Common myeloid progenitor, CD34-positive (primary cell): ENCODE data around the gene SEPHS1.

ENCODE experiments used
- CTCF ChIA-PET: fragments of 350-600 bp; sonication (Branson Sonifier 250); formaldehyde crosslinking; loops from one replicate; lab custom pipeline; 2021; ENCODE audit warnings: antibody characterized with exemption; lab: Charles Lee
- POLR2A ChIA-PET: fragments of 350-600 bp; sonication (Branson Sonifier 250); formaldehyde crosslinking; loops from one replicate; lab custom pipeline; 2021; ENCODE audit warnings: antibody characterized with exemption; lab: Charles Lee
- DNase-seq, 3 donors: peaks; one replicate each; pipeline versions ENCODE4 v3.0.0 to v3.0.0-alpha.2; 2013
- H3K27ac ChIP-seq, 2 experiments: 1 replicate in 1 of 2; 2 replicates in 1 of 2; pipeline ENCODE4 v1.7.0; 2013; ENCODE audit warnings: inconsistent platforms in 2 of 2, low read length in 2 of 2, mild to moderate bottlenecking in 2 of 2, low read depth in 1 of 2, moderate library complexity in 1 of 2; ENCODE audit not compliant: severe bottlenecking in 2 of 2, insufficient read depth in 1 of 2, poor library complexity in 1 of 2
- H3K27me3 ChIP-seq, 5 experiments: replicated peaks in 2 of 5; 1 replicate in 3 of 5; 2 replicates in 2 of 5; pipeline versions ENCODE4 v1.6.1 to v1.7.0; 2013; ENCODE audit warnings: low read length in 4 of 5, mild to moderate bottlenecking in 2 of 5, moderate library complexity in 2 of 5, inconsistent platforms in 1 of 5; ENCODE audit not compliant: insufficient read depth in 5 of 5, control insufficient read depth in 4 of 5
- H3K36me3 ChIP-seq, 4 experiments: 1 replicate in 2 of 4; 2 replicates in 2 of 4; pipeline versions ENCODE4 v1.6.1 to v1.7.0; 2013; ENCODE audit warnings: low read length in 3 of 4, control low read depth in 1 of 4, mild to moderate bottlenecking in 1 of 4; ENCODE audit not compliant: control insufficient read depth in 4 of 4, insufficient read depth in 4 of 4
- H3K4me1 ChIP-seq, 4 experiments: 1 replicate in 3 of 4; 2 replicates in 1 of 4; pipeline versions ENCODE4 v1.6.1 to v1.7.1; 2013; ENCODE audit warnings: low read length in 3 of 4, mild to moderate bottlenecking in 3 of 4, control low read depth in 1 of 4, inconsistent platforms in 1 of 4, moderate library complexity in 1 of 4; ENCODE audit not compliant: control insufficient read depth in 4 of 4, insufficient read depth in 4 of 4; ENCODE audit errors: control extremely low read depth in 1 of 4
- H3K4me3 ChIP-seq, 7 experiments: 1 replicate in 4 of 7; 2 replicates in 3 of 7; pipeline versions ENCODE4 v1.5.1 to v1.7.0; 2013; ENCODE audit warnings: mild to moderate bottlenecking in 7 of 7, low read length in 6 of 7, moderate library complexity in 6 of 7, inconsistent platforms in 2 of 7, low read depth in 2 of 7, control low read depth in 1 of 7; ENCODE audit not compliant: insufficient read depth in 4 of 7, control insufficient read depth in 1 of 7; ENCODE audit errors: extremely low read depth in 1 of 7
- H3K9me3 ChIP-seq, 5 experiments: 1 replicate in 4 of 5; 2 replicates in 1 of 5; pipeline versions ENCODE4 v1.6.1 to v1.7.1; 2013; ENCODE audit warnings: low read length in 4 of 5, mild to moderate bottlenecking in 2 of 5, inconsistent platforms in 1 of 5, low read depth in 1 of 5, moderate library complexity in 1 of 5; ENCODE audit not compliant: control insufficient read depth in 4 of 5, insufficient read depth in 2 of 5; ENCODE audit errors: control extremely low read depth in 1 of 5
- WGBS: methylation state at CpG from one replicate; pipeline ENCODE4 v1.1.5; 2013; ENCODE audit not compliant: insufficient coverage; 5-methylcytosine and 5-hydroxymethylcytosine counted together

The SEPHS1 gene

DNA sequence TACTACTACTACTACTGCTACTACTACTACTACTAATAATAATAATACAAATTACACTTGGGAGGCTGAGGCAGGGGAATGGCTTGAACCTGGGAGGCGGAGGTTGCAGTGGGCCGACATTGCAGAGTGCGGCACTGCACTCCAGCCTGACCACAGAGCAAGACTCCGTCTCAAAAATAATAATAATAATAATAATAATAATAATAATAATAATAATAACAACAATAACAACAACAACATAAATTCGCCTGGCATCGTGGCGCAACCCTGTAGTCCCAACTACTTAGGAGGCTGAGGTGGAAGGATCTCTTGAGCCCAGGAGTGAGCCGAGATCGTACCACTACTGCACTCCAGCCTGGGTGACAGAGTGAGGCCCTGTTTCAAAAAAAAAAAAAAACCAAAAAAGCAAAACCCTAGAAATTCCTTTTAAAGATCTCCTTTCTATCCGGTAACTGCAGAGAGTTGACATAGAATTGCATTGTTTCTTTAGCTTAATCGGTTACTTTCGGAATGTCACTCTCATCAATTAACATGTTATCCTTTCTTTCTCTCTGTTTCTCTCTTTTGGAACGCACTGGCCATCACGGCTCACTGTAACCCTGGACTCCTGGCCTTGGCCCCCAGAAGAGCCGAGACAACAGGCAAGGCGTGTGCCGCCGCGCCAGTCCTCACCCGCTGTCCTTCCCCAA, 49.2 kb downstream of the SEPHS1 start:
- peak overlapping the region in 1 of 2 experiments; percentile 77 for H3K27ac ChIP-seq
- no peaks in the 10 kb centered on the region for H3K9me3 ChIP-seq
- ChIA-PET POLR2A (no interaction called here), CTCF (interaction anchor here (1.4 kb wide), 1 partner anchor 91 kb away, joined by 3 read pairs; no protein-coding TSS in a partner anchor)
- peak overlapping the region in 6 of 7 experiments; percentile 57 to 84 (median 74) for H3K4me3 ChIP-seq
- WGBS: 37% methylated on average over 12 of the region's 20 CpGs
- H3K4me1 ChIP-seq: peaks cover 3 to 31% (median 20%) of the 10 kb centered on the region in 4 experiments
- H3K27me3 ChIP-seq: no peaks in the 10 kb centered on the region
- peak in 2 of 3 donors; percentile 31 to 62 for DNase-seq
- H3K36me3 ChIP-seq: peaks cover 0 to 10% (median 0%) of the 10 kb centered on the region in 4 experiments

DNA sequence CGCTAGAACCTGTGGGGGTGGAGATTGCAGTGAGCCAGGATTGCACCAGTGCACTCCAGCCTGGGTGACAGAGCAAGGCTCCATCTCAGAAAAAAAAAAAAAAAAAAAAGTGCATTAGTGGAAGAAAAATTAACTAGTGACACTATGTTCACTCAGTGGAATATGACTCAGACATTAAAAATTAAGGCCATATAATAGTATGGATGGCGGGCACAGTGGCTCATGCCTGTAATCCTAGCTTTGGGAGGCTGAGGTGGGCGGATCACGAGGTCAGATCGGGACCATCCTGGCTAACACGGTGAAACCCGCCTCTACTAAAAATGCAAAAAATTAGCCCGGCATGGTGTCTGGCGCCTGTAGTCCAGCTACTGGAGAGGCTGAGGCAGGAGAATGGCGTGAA, 51.6 kb downstream of the SEPHS1 start:
- no peak overlapping the region for H3K27ac ChIP-seq
- H3K36me3 ChIP-seq: peaks cover 0 to 14% (median 4%) of the 10 kb centered on the region in 4 experiments
- H3K9me3 ChIP-seq: no peaks in the 10 kb centered on the region
- H3K27me3 ChIP-seq: no peaks in the 10 kb centered on the region
- DNase-seq: no peak
- POLR2A ChIA-PET: no interaction called here
- H3K4me1 ChIP-seq: peaks cover 3 to 20% (median 16%) of the 10 kb centered on the region in 4 experiments
- WGBS: 100% methylated on average over 8 of the region's 10 CpGs
- no peak overlapping the region for H3K4me3 ChIP-seq
- CTCF ChIA-PET: no interaction called here

DNA sequence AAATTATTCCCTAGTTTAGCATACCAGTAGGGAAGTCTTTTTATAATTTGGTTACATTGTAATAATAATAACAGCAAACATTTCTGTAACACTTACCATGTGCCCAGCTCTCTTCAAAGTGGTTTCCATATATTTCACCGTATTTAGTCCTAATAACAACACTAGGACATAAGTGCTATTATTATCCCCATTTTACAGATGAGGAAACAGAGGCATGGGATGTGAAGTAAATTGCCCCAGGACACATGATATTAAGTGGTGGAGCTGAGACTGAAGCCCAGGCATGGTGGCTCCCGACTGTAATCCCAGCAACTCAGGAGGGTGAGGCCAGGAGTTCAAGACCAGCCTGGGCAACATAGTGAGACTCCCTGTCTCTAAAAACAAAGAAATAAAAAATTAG, 53.3 kb downstream of the SEPHS1 start:
- no peak for DNase-seq
- peaks cover 0 to 14% (median 5%) of the 10 kb centered on the region in 4 experiments for H3K36me3 ChIP-seq
- H3K9me3 ChIP-seq: no peaks in the 10 kb centered on the region
- no CpG with 5 or more reads among the region's 2 CpGs for WGBS
- no peak overlapping the region for H3K27ac ChIP-seq
- ChIA-PET CTCF (no interaction called here), POLR2A (no interaction called here)
- H3K4me3 ChIP-seq: no peak overlapping the region
- no peaks in the 10 kb centered on the region for H3K27me3 ChIP-seq
- H3K4me1 ChIP-seq: peaks cover 0 to 9% (median 7%) of the 10 kb centered on the region in 4 experiments

DNA sequence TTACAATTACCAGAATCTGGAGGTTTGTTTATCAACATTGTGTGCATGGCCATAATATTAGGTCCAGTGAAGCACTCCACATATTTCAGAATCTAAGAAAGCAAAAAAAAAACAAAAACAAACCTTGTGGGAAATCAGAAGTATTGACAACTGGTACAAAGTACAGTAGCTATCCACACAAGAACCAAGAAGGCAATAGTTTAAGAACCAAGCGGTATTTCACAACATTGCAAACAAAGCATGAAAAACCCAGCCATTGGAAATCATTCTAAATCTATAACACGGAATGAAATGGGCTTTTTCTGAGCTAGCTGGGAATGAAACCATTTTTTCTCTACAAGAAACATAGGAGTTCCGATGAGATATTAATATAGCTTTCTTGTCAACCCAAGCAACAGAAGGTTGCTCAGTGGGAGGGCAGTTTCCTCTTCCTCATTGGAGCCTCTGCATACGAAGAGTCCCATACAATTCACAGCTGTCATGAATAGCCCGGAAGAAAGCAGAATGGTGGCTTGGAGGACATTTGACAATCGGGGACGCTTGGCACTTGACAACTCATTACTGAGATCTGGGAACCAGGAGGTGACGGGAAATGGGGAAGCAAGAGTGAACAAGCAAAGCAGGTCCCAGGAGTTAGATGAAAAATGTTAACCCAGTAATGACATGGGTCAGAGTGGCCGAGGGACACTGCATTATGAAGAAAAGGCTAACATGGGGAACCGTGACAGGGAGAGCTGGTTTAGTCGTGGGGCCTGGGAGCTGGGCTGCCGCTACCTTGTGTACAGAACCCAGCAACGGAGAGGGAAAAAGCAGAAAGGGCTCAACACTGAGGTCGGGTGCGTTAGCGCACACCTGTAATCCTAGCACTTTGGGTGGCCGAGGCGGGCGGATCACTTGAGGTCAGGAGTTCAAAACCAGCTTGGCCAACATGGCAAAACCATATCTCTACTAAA, 56.0 kb downstream of the SEPHS1 start:
- 98% methylated on average over 17 of the region's 19 CpGs for WGBS

DNA sequence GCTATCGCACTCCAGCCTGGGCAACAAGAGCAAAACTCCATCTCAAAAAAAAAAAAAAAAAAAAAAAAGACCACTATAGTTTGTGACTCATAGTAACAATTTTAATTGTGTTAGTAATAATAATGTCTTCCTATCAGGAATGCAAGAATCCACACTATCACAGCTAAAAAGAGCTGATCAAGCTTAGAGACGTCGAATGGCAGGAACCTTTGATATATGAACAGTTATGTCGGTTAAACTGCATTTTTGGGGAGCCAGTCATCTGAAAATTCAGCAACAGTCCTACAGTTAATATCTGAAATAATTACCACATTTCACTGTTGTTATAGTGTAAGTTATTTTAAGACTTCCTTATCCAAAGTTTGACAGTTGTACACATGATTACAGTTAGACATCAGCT, 57.0 kb downstream of the SEPHS1 start:
- H3K9me3 ChIP-seq: no peaks in the 10 kb centered on the region
- DNase-seq: no peak
- no peak overlapping the region for H3K4me3 ChIP-seq
- no peak overlapping the region for H3K27ac ChIP-seq
- H3K4me1 ChIP-seq: no peaks in the 10 kb centered on the region
- ChIA-PET POLR2A (interaction anchor here (0.8 kb wide), 1 partner anchor 11 kb away, joined by 4 read pairs; no protein-coding TSS in a partner anchor), CTCF (interaction anchor here (1.5 kb wide), 1 partner anchor 11 kb away, joined by 5 read pairs; no protein-coding TSS in a partner anchor)
- H3K36me3 ChIP-seq: peaks cover 0 to 26% (median 10%) of the 10 kb centered on the region in 4 experiments
- no CpG with 5 or more reads among the region's 4 CpGs for WGBS
- no peaks in the 10 kb centered on the region for H3K27me3 ChIP-seq

More for the DNA sequence above, 56.0 kb downstream of the SEPHS1 start:
- DNase-seq: no peak
- H3K4me3 ChIP-seq: no peak overlapping the region
- CTCF ChIA-PET: interaction anchor here (1.5 kb wide), 1 partner anchor 10 kb away, joined by 5 read pairs; no protein-coding TSS in a partner anchor
- no peak overlapping the region for H3K27ac ChIP-seq
- no peaks in the 10 kb centered on the region for H3K4me1 ChIP-seq
- peaks cover 0 to 23% (median 9%) of the 10 kb centered on the region in 4 experiments for H3K36me3 ChIP-seq
- no peaks in the 10 kb centered on the region for H3K27me3 ChIP-seq
- H3K9me3 ChIP-seq: no peaks in the 10 kb centered on the region
- POLR2A ChIA-PET: interaction anchor here (0.8 kb wide), 1 partner anchor 10 kb away, joined by 4 read pairs; no protein-coding TSS in a partner anchor

DNA sequence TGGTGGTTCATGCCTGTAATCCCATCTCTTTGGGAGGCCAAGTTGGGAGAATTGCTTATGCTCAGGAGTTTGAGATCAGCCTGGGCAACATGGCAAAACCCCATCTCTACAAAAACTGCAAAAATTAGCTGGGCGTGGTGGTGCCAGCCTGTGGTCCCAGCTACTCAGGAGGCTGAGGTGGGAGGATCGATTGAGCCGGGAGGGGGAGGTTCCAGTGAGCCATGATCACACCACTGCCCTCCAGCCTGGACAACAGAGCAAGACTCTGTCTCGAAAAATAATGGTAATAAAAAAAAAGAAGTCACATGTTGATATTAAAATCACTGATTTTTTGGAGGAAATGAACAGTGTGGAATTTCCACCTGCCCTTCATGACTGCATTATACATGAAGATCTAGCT, 64.0 kb downstream of the SEPHS1 start:
- no peaks in the 10 kb centered on the region for H3K27me3 ChIP-seq
- H3K4me1 ChIP-seq: no peaks in the 10 kb centered on the region
- no peak for DNase-seq
- H3K27ac ChIP-seq: no peak overlapping the region
- ChIA-PET CTCF (no interaction called here), POLR2A (no interaction called here)
- H3K9me3 ChIP-seq: no peaks in the 10 kb centered on the region
- WGBS: 100% methylated on average over 2 of the region's 4 CpGs
- H3K4me3 ChIP-seq: no peak overlapping the region
- H3K36me3 ChIP-seq: peaks cover 2 to 32% (median 6%) of the 10 kb centered on the region in 4 experiments
